ENCODE data around the gene EEFSEC.

DNA sequence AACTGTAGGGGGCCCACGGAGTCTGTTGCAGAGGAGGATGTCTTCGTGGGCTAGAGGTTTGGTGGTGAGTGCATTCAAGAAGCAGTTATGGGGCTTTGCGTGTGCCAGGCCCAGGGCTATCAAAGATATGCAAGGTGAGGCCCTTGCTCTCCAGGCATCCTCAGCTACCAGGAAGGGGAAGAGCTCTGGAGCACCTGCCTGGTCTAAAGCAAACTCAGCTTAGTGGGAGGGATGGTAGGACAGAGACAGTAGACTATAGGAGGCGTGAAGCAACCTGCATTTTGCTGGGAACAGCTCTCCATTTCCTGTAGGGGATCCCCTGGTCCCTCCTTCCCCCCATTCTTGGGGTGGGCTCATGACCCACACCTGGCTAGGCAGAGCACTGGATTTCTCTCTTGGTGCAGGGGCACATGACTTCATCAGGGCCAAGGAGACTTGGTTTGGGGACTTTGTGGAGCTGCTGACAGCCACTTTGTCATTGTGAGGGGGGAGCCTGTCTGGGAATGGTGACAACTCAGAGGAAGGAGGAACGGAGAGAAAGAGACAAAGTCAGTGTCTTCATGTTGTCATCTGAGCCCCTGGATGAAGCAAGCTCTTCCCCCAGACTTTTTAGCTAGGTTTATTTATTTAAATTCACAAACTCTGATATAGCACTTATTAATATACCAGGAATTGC is 8.6 kb upstream of the EEFSEC start:
- TF ChIP-seq EGR1 (IDR thresholded peaks at IDR 0.05; ENCODE audit: borderline replicate concordance, low read depth, low read length) (no peak), YY1 (IDR thresholded peaks at IDR 0.05; ENCODE audit: low read depth, low read length) (no peak)
